ENCODE results near the gene KRTAP9-2.
"Not testable (repeated sequence)": the region's sequence is repeated elsewhere in the genome, so short reads cannot be mapped to it uniquely, and the experiment has no call there.

KRTAP9-2 gene

GRCh38 chr17:41258406-41258805 is 32.0 kb downstream of the KRTAP9-2 start:
- no peaks in the 10 kb centered on the region for H3K9me3 ChIP-seq (ENCODE audit: control insufficient read depth, low read length)
- H3K4me3 ChIP-seq (ENCODE audit: insufficient read depth, low read depth, low read length): no peak overlapping the region
- no peaks in the 10 kb centered on the region for H3K4me1 ChIP-seq (ENCODE audit: control insufficient read depth, insufficient read depth, low read length)
- no peak overlapping the region for H3K27ac ChIP-seq (ENCODE audit: insufficient read depth, low read depth, low read length, poor library complexity, severe bottlenecking)
- H3K36me3 ChIP-seq (ENCODE audit: control insufficient read depth, insufficient read depth, low read length): no peaks in the 10 kb centered on the region
- no peaks in the 10 kb centered on the region for H3K27me3 ChIP-seq (ENCODE audit: control insufficient read depth, insufficient read depth, low read length, poor library complexity, severe bottlenecking)

GRCh38 chr17:41263212-41263611 is 36.8 kb downstream of the KRTAP9-2 start:
- Histone ChIP-seq H3K36me3 (ENCODE audit: control insufficient read depth, insufficient read depth, low read length) (no peaks in the 10 kb centered on the region), H3K27me3 (ENCODE audit: control insufficient read depth, insufficient read depth, low read length, poor library complexity, severe bottlenecking) (no peaks in the 10 kb centered on the region), H3K4me1 (ENCODE audit: control insufficient read depth, insufficient read depth, low read length) (no peaks in the 10 kb centered on the region), H3K27ac (ENCODE audit: insufficient read depth, low read depth, low read length, poor library complexity, severe bottlenecking) (no peak overlapping the region), H3K9me3 (ENCODE audit: control insufficient read depth, low read length) (no peaks in the 10 kb centered on the region), H3K4me3 (ENCODE audit: insufficient read depth, low read depth, low read length) (no peak overlapping the region)
- WGBS, 2 experiments: 96% methylated on average over 2 of the region's 2 CpGs

GRCh38 chr17:41264599-41264998 is 38.2 kb downstream of the KRTAP9-2 start:
- Histone ChIP-seq H3K4me1 (ENCODE audit: control insufficient read depth, insufficient read depth, low read length) (no peaks in the 10 kb centered on the region), H3K27ac (ENCODE audit: insufficient read depth, low read depth, low read length, poor library complexity, severe bottlenecking) (no peak overlapping the region), H3K4me3 (ENCODE audit: insufficient read depth, low read depth, low read length) (no peak overlapping the region), H3K36me3 (ENCODE audit: control insufficient read depth, insufficient read depth, low read length) (no peaks in the 10 kb centered on the region), H3K27me3 (ENCODE audit: control insufficient read depth, insufficient read depth, low read length, poor library complexity, severe bottlenecking) (no peaks in the 10 kb centered on the region), H3K9me3 (ENCODE audit: control insufficient read depth, low read length) (no peaks in the 10 kb centered on the region)
- 84 to 93% methylated on average over 3 of the region's 3 CpGs for WGBS, 2 experiments

GRCh38 chr17:41265078-41265477 is 38.6 kb downstream of the KRTAP9-2 start, which contains the start of gene KRTAP9-6:
Gene KRTAP9-6, plus strand, starts transcription at chr17:41265378. Its CDS starts 0 bp downstream, at chr17:41265378.
- Histone ChIP-seq H3K9me3 (ENCODE audit: control insufficient read depth, low read length) (no peaks in the 10 kb centered on the region), H3K36me3 (ENCODE audit: control insufficient read depth, insufficient read depth, low read length) (no peaks in the 10 kb centered on the region), H3K27ac (ENCODE audit: insufficient read depth, low read depth, low read length, poor library complexity, severe bottlenecking) (no peak within 1 kb of the TSS), H3K27me3 (ENCODE audit: control insufficient read depth, insufficient read depth, low read length, poor library complexity, severe bottlenecking) (no peaks in the 10 kb centered on the region), H3K4me1 (ENCODE audit: control insufficient read depth, insufficient read depth, low read length) (no peaks in the 10 kb centered on the region), H3K4me3 (ENCODE audit: insufficient read depth, low read depth, low read length) (no peak within 1 kb of the TSS)
- 83 to 86% methylated on average over 2 of the region's 2 CpGs for WGBS, 2 experiments

- Histone ChIP-seq H3K27me3 (ENCODE audit: control insufficient read depth, insufficient read depth, low read length, poor library complexity, severe bottlenecking) (no peaks in the 10 kb centered on the region), H3K4me3 (ENCODE audit: insufficient read depth, low read depth, low read length) (no peak overlapping the region), H3K4me1 (ENCODE audit: control insufficient read depth, insufficient read depth, low read length) (no peaks in the 10 kb centered on the region), H3K36me3 (ENCODE audit: control insufficient read depth, insufficient read depth, low read length) (no peaks in the 10 kb centered on the region), H3K9me3 (ENCODE audit: control insufficient read depth, low read length) (no peaks in the 10 kb centered on the region), H3K27ac (ENCODE audit: insufficient read depth, low read depth, low read length, poor library complexity, severe bottlenecking) (no peak overlapping the region)
- WGBS, 2 experiments: 86 to 100% methylated on average over 1 to 2 of the region's 3 CpGs
Observed at GRCh38 chr17:41267711-41268110, 41.3 kb downstream of the KRTAP9-2 start.

GRCh38 chr17:41271323-41271722 is 44.9 kb downstream of the KRTAP9-2 start:
- H3K36me3 ChIP-seq (ENCODE audit: control insufficient read depth, insufficient read depth, low read length); H3K27ac ChIP-seq (ENCODE audit: insufficient read depth, low read depth, low read length, poor library complexity, severe bottlenecking); H3K4me3 ChIP-seq (ENCODE audit: insufficient read depth, low read depth, low read length); H3K27me3 ChIP-seq (ENCODE audit: control insufficient read depth, insufficient read depth, low read length, poor library complexity, severe bottlenecking); H3K9me3 ChIP-seq (ENCODE audit: control insufficient read depth, low read length); H3K4me1 ChIP-seq (ENCODE audit: control insufficient read depth, insufficient read depth, low read length): not testable (repeated sequence)
- WGBS, 2 experiments: 70 to 82% methylated on average over 1 of the region's 1 CpG

- no peak overlapping the region for H3K27ac ChIP-seq (ENCODE audit: insufficient read depth, low read depth, low read length, poor library complexity, severe bottlenecking)
- no peak overlapping the region for H3K4me3 ChIP-seq (ENCODE audit: insufficient read depth, low read depth, low read length)
- no peaks in the 10 kb centered on the region for H3K36me3 ChIP-seq (ENCODE audit: control insufficient read depth, insufficient read depth, low read length)
- no peaks in the 10 kb centered on the region for H3K4me1 ChIP-seq (ENCODE audit: control insufficient read depth, insufficient read depth, low read length)
- WGBS, 2 experiments: 67 to 80% methylated on average over 1 of the region's 1 CpG
- no peaks in the 10 kb centered on the region for H3K27me3 ChIP-seq (ENCODE audit: control insufficient read depth, insufficient read depth, low read length, poor library complexity, severe bottlenecking)
- no peaks in the 10 kb centered on the region for H3K9me3 ChIP-seq (ENCODE audit: control insufficient read depth, low read length)
Observed at GRCh38 chr17:41271858-41272257, 45.4 kb downstream of the KRTAP9-2 start.

GRCh38 chr17:41275648-41276190 is 49.3 kb downstream of the KRTAP9-2 start, which contains the start of gene KRTAP9-7:
Gene KRTAP9-7, plus strand, starts transcription at chr17:41275698. Its CDS starts 0 bp downstream, at chr17:41275698.
- 80 to 83% methylated on average over 3 of the region's 3 CpGs for WGBS, 2 experiments
- not testable (repeated sequence) for H3K36me3 ChIP-seq (ENCODE audit: control insufficient read depth, insufficient read depth, low read length); H3K27me3 ChIP-seq (ENCODE audit: control insufficient read depth, insufficient read depth, low read length, poor library complexity, severe bottlenecking); H3K9me3 ChIP-seq (ENCODE audit: control insufficient read depth, low read length); H3K4me3 ChIP-seq (ENCODE audit: insufficient read depth, low read depth, low read length); H3K27ac ChIP-seq (ENCODE audit: insufficient read depth, low read depth, low read length, poor library complexity, severe bottlenecking); H3K4me1 ChIP-seq (ENCODE audit: control insufficient read depth, insufficient read depth, low read length)

Data from ectodermal cell (in vitro differentiated cells).